Measurements from ENCODE around the gene TMEM271. TPM values are rescaled to one million over a fixed set of nuclear protein-coding genes. Genes with fewer than 3 reads are reported as not detected.
"Not testable (repeated sequence)": the region's sequence is repeated elsewhere in the genome, so short reads cannot be mapped to it uniquely, and the experiment has no call there.

Gene TMEM271
- total RNA-seq, 1 donor from 2014 or later = not detected

DNA sequence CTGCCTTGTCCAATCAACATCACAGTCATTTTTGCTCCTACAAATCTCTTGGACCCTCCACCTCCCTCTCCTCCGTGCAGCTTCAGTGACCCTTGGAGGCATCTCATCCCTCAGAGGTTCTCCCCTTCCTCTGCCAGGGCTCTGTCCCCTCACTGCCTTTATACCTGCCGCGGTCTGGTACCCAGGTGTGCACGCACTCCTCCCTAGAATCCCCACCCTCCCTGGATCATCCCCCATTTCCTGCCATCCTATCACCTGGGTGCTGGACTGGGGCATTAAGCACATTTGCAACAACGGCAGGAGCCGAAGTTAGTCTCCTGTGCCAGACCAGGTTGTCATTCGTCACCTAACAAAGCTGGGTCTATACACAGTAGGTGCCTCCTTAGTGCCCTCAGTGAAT, 10.1 kb downstream of the TMEM271 start:
- intact Hi-C loops (cut with DNase I) = no loop called here
- no peaks in the 10 kb centered on the region for H3K4me1 ChIP-seq
- H3K36me3 ChIP-seq = no peaks in the 10 kb centered on the region
- no peak for ATAC-seq
- no peak for DNase-seq
- TF ChIP-seq, protein P1, sequence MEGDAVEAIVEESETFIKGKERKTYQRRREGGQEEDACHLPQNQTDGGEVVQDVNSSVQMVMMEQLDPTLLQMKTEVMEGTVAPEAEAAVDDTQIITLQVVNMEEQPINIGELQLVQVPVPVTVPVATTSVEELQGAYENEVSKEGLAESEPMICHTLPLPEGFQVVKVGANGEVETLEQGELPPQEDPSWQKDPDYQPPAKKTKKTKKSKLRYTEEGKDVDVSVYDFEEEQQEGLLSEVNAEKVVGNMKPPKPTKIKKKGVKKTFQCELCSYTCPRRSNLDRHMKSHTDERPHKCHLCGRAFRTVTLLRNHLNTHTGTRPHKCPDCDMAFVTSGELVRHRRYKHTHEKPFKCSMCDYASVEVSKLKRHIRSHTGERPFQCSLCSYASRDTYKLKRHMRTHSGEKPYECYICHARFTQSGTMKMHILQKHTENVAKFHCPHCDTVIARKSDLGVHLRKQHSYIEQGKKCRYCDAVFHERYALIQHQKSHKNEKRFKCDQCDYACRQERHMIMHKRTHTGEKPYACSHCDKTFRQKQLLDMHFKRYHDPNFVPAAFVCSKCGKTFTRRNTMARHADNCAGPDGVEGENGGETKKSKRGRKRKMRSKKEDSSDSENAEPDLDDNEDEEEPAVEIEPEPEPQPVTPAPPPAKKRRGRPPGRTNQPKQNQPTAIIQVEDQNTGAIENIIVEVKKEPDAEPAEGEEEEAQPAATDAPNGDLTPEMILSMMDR (IDR thresholded peaks at IDR 0.05) = no peak
- peaks cover 9% of the 10 kb centered on the region for H3K27me3 ChIP-seq
- H3K9me3 ChIP-seq = no peaks in the 10 kb centered on the region
- no peak overlapping the region for H3K27ac ChIP-seq
- no peak overlapping the region for H3K4me3 ChIP-seq

DNA sequence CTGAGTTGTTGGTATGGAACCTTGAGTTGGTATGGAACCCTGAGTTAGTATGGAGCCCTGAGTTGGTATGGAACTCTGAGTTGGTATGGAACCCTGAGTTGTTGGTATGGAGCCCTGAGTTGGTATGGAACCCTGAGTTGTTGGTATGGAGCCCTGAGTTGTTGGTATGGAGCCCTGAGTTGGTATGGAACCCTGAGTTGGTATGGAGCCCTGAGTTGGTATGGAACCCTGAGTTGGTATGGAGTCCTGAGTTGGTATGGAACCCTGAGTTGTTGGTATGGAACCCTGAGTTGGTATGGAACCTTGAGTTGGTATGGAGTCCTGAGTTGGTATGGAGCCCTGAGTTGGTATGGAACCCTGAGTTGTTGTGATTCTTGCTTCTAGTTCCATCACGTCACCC, 10.5 kb downstream of the TMEM271 start:
- H3K9me3 ChIP-seq; intact Hi-C loops (cut with DNase I): not testable (repeated sequence)

DNA sequence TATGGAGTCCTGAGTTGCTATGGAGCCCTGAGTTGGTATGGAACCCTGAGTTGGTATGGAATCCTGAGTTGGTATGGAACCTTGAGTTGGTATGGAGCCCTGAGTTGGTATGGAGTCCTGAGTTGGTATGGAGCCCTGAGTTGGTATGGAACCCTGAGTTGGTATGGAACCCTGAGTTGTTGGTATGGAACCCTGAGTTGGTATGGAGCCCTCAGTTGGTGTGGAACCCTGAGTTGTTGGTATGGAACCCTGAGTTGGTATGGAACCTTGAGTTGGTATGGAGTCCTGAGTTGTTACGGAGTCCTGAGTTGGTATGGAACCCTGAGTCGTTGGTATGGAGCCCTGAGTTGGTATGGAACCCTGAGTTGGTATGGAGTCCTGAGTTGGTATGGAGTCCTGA, 13.6 kb downstream of the TMEM271 start:
- H3K4me3 ChIP-seq; ATAC-seq; H3K4me1 ChIP-seq; H3K9me3 ChIP-seq; DNase-seq; intact Hi-C loops (cut with DNase I); H3K36me3 ChIP-seq; H3K27ac ChIP-seq; H3K27me3 ChIP-seq: not testable (repeated sequence)

More for the DNA sequence above, 10.5 kb downstream of the TMEM271 start:
- not testable (repeated sequence) for H3K4me1 ChIP-seq, H3K36me3 ChIP-seq, DNase-seq, ATAC-seq, H3K27ac ChIP-seq, H3K27me3 ChIP-seq, H3K4me3 ChIP-seq

DNA sequence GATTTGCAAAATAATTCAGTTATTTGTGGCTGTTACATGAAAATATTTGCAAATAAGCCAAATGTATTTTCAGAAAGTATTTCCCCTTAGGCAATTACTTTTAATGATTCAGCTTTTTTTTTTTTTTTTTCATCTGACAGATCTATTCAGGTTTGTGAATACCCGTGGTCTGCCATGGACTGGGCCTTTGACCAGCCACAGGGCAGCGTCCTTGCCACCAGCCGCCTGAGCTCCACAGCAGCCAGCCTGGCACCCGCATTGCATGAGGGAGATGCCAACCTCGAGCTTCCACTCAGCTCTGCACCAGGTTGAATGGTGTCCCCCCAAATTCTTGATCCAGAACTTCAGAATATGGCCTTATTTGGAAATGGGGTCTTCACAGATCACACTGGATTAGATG, 14.7 kb downstream of the TMEM271 start:
- intact Hi-C loops (cut with DNase I) = no loop called here
- TF ChIP-seq, protein P1 (IDR thresholded peaks at IDR 0.05) = no peak
- DNase-seq (no peak), ATAC-seq (no peak)
- no peaks in the 10 kb centered on the region for H3K27me3 ChIP-seq
- no peak overlapping the region for H3K27ac ChIP-seq
- H3K9me3 ChIP-seq = no peaks in the 10 kb centered on the region
- no peak overlapping the region for H3K4me3 ChIP-seq
- no peaks in the 10 kb centered on the region for H3K4me1 ChIP-seq
- no peaks in the 10 kb centered on the region for H3K36me3 ChIP-seq

DNA sequence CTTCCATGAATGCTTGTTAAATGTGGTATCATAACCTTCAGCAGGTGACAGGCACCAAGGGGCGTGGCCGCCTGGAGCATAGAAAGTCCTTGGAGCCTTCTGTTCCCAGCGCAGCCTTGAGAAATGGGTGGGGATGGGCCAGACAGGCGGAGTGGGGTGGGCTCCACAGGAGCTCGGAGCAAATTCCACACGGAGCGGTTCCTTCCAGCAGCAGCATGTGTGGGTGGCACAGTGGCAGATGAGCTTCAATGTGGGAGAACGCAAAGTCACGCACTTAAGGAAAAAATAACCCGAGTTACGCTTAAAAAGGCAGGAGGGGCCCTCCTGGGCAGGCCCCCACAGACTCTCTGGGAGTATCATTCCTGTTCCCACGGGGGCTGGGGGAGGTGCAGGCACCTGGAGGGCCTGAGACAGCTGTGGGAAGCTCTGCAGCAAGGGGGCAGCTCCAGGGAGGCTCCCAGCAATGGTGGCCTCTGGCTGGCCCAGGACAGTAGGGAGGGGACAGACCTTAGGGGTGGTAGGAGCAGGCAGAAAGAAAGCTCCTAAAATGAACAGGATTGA, 15.3 kb downstream of the TMEM271 start:
- ATAC-seq = peak; percentile 15

DNA sequence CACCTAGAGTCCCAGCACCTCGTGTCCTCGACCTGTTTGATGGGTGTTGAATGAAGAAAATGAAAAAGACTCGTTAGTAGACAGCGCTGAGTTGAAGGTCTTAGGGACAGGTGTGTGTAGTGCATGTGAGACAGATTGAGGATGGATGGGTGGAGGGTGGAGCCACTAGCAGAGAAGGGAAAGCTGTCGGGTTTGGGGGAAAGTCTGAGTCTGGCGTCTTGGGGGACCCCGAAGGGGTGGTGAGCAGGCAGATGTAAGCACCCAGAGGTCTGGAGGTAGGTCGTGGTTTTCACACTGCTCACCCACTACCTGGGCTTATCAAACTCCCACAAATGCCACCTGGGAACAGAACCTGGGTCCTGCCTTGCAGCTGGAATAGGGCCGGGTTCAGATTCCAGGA, 16.0 kb downstream of the TMEM271 start:
- no peak overlapping the region for H3K4me3 ChIP-seq
- no peak overlapping the region for H3K27ac ChIP-seq
- no peaks in the 10 kb centered on the region for H3K27me3 ChIP-seq
- DNase-seq = no peak
- H3K9me3 ChIP-seq = no peaks in the 10 kb centered on the region
- no peaks in the 10 kb centered on the region for H3K36me3 ChIP-seq
- ATAC-seq = no peak
- intact Hi-C loops (cut with DNase I) = no loop called here
- H3K4me1 ChIP-seq = no peaks in the 10 kb centered on the region
- TF ChIP-seq, protein P1 (IDR thresholded peaks at IDR 0.05) = no peak

More for the DNA sequence above, 15.3 kb downstream of the TMEM271 start:
- no peaks in the 10 kb centered on the region for H3K9me3 ChIP-seq
- DNase-seq = no peak
- H3K27ac ChIP-seq = no peak overlapping the region
- TF ChIP-seq, protein P1 (IDR thresholded peaks at IDR 0.05) = no peak
- intact Hi-C loops (cut with DNase I) = no loop called here
- H3K27me3 ChIP-seq = no peaks in the 10 kb centered on the region
- no peak overlapping the region for H3K4me3 ChIP-seq
- no peaks in the 10 kb centered on the region for H3K4me1 ChIP-seq
- H3K36me3 ChIP-seq = no peaks in the 10 kb centered on the region

All from upper lobe of right lung (tissue), 1 donor.